ENCODE results near the gene HMG20B.
"Not testable (repeated sequence)": the region's sequence is repeated elsewhere in the genome, so short reads cannot be mapped to it uniquely, and the experiment has no call there.

HMG20B gene

DNA sequence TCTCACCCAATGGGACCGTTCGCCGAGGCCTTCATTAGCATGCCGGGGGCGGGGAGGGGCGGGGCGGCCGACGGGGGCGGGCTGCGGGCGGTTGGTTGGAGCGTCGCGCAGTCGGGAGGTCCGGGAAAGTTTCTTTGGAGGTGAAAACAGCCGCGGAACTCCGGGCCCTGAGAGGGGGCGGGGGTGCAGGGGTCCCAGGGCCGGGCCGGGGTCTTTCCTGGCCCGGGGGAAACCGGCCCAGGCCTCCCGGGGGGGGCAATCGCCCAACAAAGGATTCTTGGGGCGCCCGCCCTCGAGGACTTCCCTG lies at the start of gene HMG20B:
Gene HMG20B, plus strand, starts transcription at position 90 of the 307 bp plus-strand sequence. CDS start 366 bp downstream, outside the sequence.
- peak within 1 kb of the TSS; percentile 88 for H3K4me3 Mint-ChIP-seq
- peak within 1 kb of the TSS; percentile 85 for H3K27ac Mint-ChIP-seq
- H3K9me3 Mint-ChIP-seq = no peaks in the 10 kb centered on the region
- H3K27me3 Mint-ChIP-seq = no peaks in the 10 kb centered on the region
- peaks cover 47% of the 10 kb centered on the region for H3K36me3 Mint-ChIP-seq (ENCODE audit: low read depth)
- H3K4me1 Mint-ChIP-seq (ENCODE audit: low read depth) = peaks cover 56% of the 10 kb centered on the region
- intact Hi-C loops (cut with micrococcal nuclease) = loop anchor here (2.0 kb wide), 2 partner anchors 14 to 66 kb away; partner anchors contain the start of gene FZR1

- peaks cover 65% of the 10 kb centered on the region for H3K36me3 Mint-ChIP-seq (ENCODE audit: low read depth)
- no peak overlapping the region for H3K4me3 Mint-ChIP-seq
- intact Hi-C loops (cut with micrococcal nuclease) = no loop called here
- H3K9me3 Mint-ChIP-seq = no peaks in the 10 kb centered on the region
- no peak overlapping the region for H3K27ac Mint-ChIP-seq
- no peaks in the 10 kb centered on the region for H3K27me3 Mint-ChIP-seq
- peaks cover 16% of the 10 kb centered on the region for H3K4me1 Mint-ChIP-seq (ENCODE audit: low read depth)
Observed at GRCh38 chr19:3523361-3524077, 49.2 kb upstream of the HMG20B start.

GRCh38 chr19:3524078-3524842 lies 48.5 kb upstream of the HMG20B start:
- Mint-ChIP-seq H3K27me3 (no peaks in the 10 kb centered on the region), H3K27ac (no peak overlapping the region), H3K4me3 (no peak overlapping the region), H3K4me1 (ENCODE audit: low read depth) (peaks cover 16% of the 10 kb centered on the region), H3K9me3 (no peaks in the 10 kb centered on the region), H3K36me3 (ENCODE audit: low read depth) (peaks cover 57% of the 10 kb centered on the region)
- intact Hi-C loops (cut with micrococcal nuclease) = no loop called here

GRCh38 chr19:3524904-3525451 lies 47.8 kb upstream of the HMG20B start:
- H3K27ac Mint-ChIP-seq = no peak overlapping the region
- intact Hi-C loops (cut with micrococcal nuclease) = no loop called here
- peaks cover 50% of the 10 kb centered on the region for H3K36me3 Mint-ChIP-seq (ENCODE audit: low read depth)

DNA sequence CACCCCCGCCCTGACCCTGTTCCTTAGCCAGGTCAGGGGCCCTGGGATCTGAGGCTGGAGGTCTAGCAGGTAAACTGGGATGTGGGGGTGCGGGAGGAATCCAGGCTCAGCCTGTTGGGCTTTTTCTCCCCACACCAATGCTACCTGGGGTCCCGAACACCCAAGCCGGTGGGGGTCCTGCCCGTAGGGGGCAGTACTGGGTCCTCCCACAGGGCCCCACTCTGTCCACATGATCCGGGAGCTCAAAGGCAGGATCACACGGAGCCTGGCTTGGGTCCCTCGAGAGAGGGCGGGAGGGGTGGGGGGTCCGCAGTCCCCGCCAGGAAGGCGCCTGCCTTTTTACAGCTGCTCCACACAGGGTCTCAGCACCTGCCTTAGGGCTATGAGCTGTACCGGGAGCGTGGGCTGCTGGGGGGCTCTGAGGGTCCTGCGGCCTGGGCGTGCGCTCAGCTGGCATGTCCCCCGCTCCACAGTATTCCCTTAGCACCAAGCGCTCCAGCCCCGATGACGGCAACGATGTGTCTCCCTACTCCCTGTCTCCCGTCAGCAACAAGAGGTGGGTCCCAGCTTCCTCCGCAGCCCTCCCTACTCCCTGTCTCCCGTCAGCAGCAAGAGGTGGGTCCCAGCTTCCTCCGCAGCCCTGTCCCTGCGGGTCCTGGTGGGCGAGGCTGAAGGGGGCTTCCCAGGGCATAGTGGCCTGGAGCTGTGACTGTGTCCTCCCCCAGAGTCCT lies 46.1 kb upstream of the HMG20B start:
- Mint-ChIP-seq H3K9me3 (no peaks in the 10 kb centered on the region), H3K36me3 (ENCODE audit: low read depth) (peaks cover 34% of the 10 kb centered on the region), H3K4me3 (no peak overlapping the region), H3K27ac (no peak overlapping the region), H3K4me1 (ENCODE audit: low read depth) (no peaks in the 10 kb centered on the region), H3K27me3 (no peaks in the 10 kb centered on the region)
- intact Hi-C loops (cut with micrococcal nuclease) = no loop called here

More at GRCh38 chr19:3524904-3525451, 47.8 kb upstream of the HMG20B start:
- Mint-ChIP-seq H3K9me3 (no peaks in the 10 kb centered on the region), H3K4me3 (no peak overlapping the region), H3K4me1 (ENCODE audit: low read depth) (peaks cover 12% of the 10 kb centered on the region), H3K27me3 (no peaks in the 10 kb centered on the region)

DNA sequence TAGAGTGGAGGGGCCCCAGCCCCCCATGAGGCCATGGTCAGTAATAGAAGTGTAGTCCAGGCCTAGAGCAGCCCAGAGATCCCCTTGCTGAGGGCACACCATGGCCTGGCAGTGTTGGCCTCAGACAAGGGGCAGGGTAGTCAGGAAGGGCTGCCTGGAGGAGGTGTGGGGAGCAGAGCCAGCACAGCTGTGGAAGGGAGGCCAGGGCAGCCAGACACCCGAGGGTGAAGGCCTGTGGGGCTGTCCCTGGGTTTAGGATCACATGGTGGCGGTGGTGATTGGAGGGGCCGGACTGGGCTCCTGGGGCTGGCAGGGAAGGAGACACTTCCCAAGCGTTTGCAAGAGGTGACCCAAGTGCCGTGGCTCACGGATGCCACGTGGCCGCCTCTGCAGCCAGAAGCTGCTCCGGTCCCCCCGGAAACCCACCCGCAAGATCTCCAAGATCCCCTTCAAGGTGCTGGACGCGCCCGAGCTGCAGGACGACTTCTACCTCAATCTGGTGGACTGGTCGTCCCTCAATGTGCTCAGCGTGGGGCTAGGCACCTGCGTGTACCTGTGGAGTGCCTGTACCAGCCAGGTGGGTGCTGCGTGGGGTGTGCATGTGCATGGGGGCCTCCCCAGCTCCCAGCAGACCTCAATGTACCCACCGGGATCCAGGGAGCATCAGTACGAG lies 45.4 kb upstream of the HMG20B start:
- no peak overlapping the region for H3K27ac Mint-ChIP-seq

DNA sequence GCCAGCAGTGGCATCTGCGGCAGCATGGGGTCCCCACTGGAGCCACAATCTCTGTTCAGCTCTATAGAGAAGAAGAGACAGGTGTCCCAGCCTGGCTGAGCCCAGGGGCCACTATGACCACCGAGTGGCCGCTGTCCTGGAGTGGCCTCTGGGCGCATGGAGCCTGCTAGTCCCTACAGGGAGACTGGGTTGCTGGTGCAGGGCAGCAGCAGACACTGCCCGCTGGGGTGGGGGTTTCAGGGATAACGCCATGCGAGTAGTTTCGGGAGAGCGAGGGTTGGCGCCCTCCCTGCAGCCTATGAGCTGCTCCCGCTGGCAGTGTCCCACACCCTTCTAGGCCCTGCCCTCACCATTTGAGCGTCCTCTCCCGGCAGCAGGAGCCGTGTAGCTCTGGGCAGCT lies 44.7 kb upstream of the HMG20B start:
- Mint-ChIP-seq H3K27ac (no peak overlapping the region), H3K36me3 (ENCODE audit: low read depth) (peaks cover 20% of the 10 kb centered on the region), H3K9me3 (no peaks in the 10 kb centered on the region), H3K27me3 (no peaks in the 10 kb centered on the region), H3K4me1 (ENCODE audit: low read depth) (no peaks in the 10 kb centered on the region), H3K4me3 (no peak overlapping the region)
- intact Hi-C loops (cut with micrococcal nuclease) = no loop called here

More for the DNA sequence above, 45.4 kb upstream of the HMG20B start:
- Mint-ChIP-seq H3K9me3 (no peaks in the 10 kb centered on the region), H3K27me3 (no peaks in the 10 kb centered on the region), H3K36me3 (ENCODE audit: low read depth) (peaks cover 27% of the 10 kb centered on the region), H3K4me1 (ENCODE audit: low read depth) (no peaks in the 10 kb centered on the region), H3K4me3 (no peak overlapping the region)
- intact Hi-C loops (cut with micrococcal nuclease) = no loop called here

DNA sequence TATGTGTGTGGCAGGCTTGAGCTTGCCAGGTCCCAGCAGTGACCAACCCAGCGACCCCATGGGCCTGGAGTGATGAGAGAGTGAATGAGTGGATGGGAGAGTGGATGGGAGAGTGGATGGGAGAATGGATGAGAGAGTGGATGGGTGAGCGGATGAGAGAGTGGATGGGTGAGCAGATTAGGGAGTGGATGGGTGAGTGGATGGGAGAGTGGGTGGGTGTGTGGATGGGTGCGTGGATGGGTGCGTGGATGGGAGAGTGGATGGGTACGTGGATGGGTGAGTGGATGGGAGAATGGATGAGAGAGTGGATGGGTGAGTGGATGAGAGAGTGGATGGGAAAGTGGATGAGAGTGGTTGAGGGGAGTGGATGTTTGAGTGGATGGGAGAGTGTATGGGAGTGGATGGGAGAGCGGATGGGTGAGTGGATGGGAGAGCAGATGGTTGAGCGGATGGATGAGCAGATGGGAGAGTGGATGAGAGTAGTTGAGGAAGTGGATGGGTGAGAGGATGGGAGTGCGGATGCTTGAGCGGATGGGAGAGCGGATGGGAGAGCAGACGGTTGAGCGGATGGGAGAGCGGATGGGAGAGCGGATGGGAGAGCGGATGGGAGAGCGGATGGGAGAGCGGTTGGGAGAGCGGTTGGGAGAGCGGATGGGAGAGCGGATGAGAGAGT lies 44.1 kb upstream of the HMG20B start:
- H3K27ac Mint-ChIP-seq = no peak overlapping the region
- intact Hi-C loops (cut with micrococcal nuclease) = no loop called here
- H3K9me3 Mint-ChIP-seq = no peaks in the 10 kb centered on the region

DNA sequence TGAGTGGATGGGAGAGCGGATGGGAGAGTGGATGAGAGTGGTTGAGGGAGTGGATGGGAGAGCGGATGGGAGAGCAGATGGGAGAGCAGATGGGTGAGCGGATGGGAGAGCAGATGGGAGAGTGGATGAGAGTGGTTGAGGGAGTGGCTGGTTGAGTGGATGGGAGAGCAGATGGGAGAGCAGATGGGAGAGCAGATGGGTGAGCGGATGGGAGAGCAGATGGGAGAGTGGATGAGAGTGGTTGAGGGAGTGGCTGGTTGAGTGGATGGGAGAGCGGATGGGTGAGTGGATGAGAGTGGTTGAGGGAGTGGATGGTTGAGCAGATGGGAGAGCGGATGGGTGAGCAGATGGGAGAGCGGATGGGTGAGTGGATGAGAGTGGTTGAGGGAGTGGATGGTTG lies 43.4 kb upstream of the HMG20B start:
- intact Hi-C loops (cut with micrococcal nuclease); H3K27ac Mint-ChIP-seq; H3K9me3 Mint-ChIP-seq; H3K27me3 Mint-ChIP-seq; H3K36me3 Mint-ChIP-seq (ENCODE audit: low read depth); H3K4me3 Mint-ChIP-seq; H3K4me1 Mint-ChIP-seq (ENCODE audit: low read depth): not testable (repeated sequence)

More for the DNA sequence above, 44.1 kb upstream of the HMG20B start:
- Mint-ChIP-seq H3K36me3 (ENCODE audit: low read depth) (peaks cover 14% of the 10 kb centered on the region), H3K4me1 (ENCODE audit: low read depth) (no peaks in the 10 kb centered on the region), H3K27me3 (no peaks in the 10 kb centered on the region), H3K4me3 (no peak overlapping the region)

DNA sequence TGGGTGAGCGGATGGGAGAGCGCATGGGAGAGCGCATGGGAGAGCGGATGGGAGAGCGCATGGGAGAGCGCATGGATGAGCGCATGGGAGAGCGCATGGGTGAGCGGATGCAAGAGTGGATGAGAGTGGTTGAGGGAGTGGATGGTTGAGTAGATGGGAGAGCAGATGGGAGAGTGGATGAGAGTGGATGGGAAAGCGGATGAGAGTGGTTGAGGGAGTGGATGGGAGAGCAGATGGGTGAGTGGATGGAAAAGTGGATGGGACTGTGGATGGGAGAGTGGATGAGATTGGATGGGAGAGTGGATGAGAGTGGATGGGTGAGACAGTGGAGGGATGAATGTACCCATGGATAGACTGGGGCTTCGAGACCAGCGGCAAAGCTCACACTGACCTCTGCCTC lies 42.4 kb upstream of the HMG20B start:
- H3K4me1 Mint-ChIP-seq (ENCODE audit: low read depth) = no peaks in the 10 kb centered on the region
- no peak overlapping the region for H3K4me3 Mint-ChIP-seq
- no peak overlapping the region for H3K27ac Mint-ChIP-seq
- no peaks in the 10 kb centered on the region for H3K27me3 Mint-ChIP-seq
- no peaks in the 10 kb centered on the region for H3K9me3 Mint-ChIP-seq
- H3K36me3 Mint-ChIP-seq (ENCODE audit: low read depth) = no peaks in the 10 kb centered on the region
- intact Hi-C loops (cut with micrococcal nuclease) = no loop called here

GRCh38 chr19:3531716-3532115 lies 41.0 kb upstream of the HMG20B start:
- Mint-ChIP-seq H3K27me3 (no peaks in the 10 kb centered on the region), H3K9me3 (no peaks in the 10 kb centered on the region), H3K36me3 (ENCODE audit: low read depth) (no peaks in the 10 kb centered on the region), H3K27ac (no peak overlapping the region), H3K4me3 (no peak overlapping the region), H3K4me1 (ENCODE audit: low read depth) (peaks cover under 1% of the 10 kb centered on the region)
- intact Hi-C loops (cut with micrococcal nuclease) = no loop called here

GRCh38 chr19:3532154-3532786 lies 40.5 kb upstream of the HMG20B start:
- intact Hi-C loops (cut with micrococcal nuclease) = no loop called here
- Mint-ChIP-seq H3K27me3 (no peaks in the 10 kb centered on the region), H3K27ac (no peak overlapping the region), H3K9me3 (no peaks in the 10 kb centered on the region), H3K4me1 (ENCODE audit: low read depth) (peaks cover 6% of the 10 kb centered on the region), H3K4me3 (no peak overlapping the region), H3K36me3 (ENCODE audit: low read depth) (peaks cover 3% of the 10 kb centered on the region)

- H3K36me3 Mint-ChIP-seq (ENCODE audit: low read depth) = peaks cover 11% of the 10 kb centered on the region
- intact Hi-C loops (cut with micrococcal nuclease) = no loop called here
Observed at GRCh38 chr19:3533033-3533432, 39.7 kb upstream of the HMG20B start.

More at GRCh38 chr19:3533033-3533432, 39.7 kb upstream of the HMG20B start:
- H3K27me3 Mint-ChIP-seq = no peaks in the 10 kb centered on the region
- peaks cover 13% of the 10 kb centered on the region for H3K4me1 Mint-ChIP-seq (ENCODE audit: low read depth)
- H3K27ac Mint-ChIP-seq = no peak overlapping the region
- no peaks in the 10 kb centered on the region for H3K9me3 Mint-ChIP-seq
- no peak overlapping the region for H3K4me3 Mint-ChIP-seq

Data from dendritic cell treated with granulocyte-macrophage colony-stimulating factor and Interleukin-4, amounts not matched to agents 40 ng/mL and 50 ng/mL, for 4 days (primary cell).